ENCODE measurements around the gene NPIPA3.
"Not testable (repeated sequence)": the region's sequence is repeated elsewhere in the genome, so short reads cannot be mapped to it uniquely, and the experiment has no call there.

Gene NPIPA3

DNA sequence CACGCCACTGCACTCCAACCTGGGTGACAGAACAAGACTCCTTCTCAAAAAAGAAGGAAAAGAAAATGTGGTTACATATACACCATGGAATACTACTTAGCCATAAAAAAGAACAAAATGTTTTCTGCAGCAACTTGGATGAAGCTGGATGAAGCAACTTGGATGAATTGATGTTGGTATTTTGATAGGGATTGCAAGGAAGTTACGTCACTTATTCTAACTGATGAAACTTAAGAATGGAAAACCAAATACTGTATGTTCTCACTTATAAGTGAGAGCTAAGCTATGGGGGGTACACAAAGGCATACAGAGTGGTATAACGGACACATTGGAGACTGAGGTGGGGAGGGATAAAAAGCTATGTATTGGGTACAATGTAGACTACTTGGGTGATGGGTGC lies 26.6 kb upstream of the NPIPA3 start:
- no peak overlapping the region for H3K4me3 ChIP-seq (ENCODE audit: low read length)
- TF ChIP-seq, protein P1, sequence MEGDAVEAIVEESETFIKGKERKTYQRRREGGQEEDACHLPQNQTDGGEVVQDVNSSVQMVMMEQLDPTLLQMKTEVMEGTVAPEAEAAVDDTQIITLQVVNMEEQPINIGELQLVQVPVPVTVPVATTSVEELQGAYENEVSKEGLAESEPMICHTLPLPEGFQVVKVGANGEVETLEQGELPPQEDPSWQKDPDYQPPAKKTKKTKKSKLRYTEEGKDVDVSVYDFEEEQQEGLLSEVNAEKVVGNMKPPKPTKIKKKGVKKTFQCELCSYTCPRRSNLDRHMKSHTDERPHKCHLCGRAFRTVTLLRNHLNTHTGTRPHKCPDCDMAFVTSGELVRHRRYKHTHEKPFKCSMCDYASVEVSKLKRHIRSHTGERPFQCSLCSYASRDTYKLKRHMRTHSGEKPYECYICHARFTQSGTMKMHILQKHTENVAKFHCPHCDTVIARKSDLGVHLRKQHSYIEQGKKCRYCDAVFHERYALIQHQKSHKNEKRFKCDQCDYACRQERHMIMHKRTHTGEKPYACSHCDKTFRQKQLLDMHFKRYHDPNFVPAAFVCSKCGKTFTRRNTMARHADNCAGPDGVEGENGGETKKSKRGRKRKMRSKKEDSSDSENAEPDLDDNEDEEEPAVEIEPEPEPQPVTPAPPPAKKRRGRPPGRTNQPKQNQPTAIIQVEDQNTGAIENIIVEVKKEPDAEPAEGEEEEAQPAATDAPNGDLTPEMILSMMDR (IDR thresholded peaks at IDR 0.05; ENCODE audit: insufficient read depth, low read depth, low read length, missing control alignments), result no peak
- DNase-seq (ENCODE audit: low read depth), result no peak

DNA sequence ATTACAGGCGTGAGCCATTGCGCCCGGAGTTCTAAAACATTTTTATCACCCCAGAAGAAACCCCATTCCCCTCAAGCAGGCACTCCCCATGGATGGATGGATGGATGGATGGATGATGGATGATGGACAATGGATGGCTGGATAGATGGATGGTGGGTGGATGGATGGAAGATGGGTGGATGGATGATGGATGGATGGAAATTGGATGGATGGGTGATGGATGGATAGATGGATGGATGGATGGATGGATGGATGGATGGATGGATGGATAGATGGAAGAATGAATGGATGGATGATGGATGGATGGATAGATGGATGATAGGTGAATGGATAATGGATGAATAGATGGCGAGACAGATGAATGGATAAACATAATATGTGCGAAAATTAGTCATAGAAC lies 25.6 kb upstream of the NPIPA3 start:
- TF ChIP-seq, protein P1 (IDR thresholded peaks at IDR 0.05; ENCODE audit: insufficient read depth, low read depth, low read length, missing control alignments), result no peak
- no peak for DNase-seq (ENCODE audit: low read depth)
- H3K4me3 ChIP-seq (ENCODE audit: low read length), result no peak overlapping the region

DNA sequence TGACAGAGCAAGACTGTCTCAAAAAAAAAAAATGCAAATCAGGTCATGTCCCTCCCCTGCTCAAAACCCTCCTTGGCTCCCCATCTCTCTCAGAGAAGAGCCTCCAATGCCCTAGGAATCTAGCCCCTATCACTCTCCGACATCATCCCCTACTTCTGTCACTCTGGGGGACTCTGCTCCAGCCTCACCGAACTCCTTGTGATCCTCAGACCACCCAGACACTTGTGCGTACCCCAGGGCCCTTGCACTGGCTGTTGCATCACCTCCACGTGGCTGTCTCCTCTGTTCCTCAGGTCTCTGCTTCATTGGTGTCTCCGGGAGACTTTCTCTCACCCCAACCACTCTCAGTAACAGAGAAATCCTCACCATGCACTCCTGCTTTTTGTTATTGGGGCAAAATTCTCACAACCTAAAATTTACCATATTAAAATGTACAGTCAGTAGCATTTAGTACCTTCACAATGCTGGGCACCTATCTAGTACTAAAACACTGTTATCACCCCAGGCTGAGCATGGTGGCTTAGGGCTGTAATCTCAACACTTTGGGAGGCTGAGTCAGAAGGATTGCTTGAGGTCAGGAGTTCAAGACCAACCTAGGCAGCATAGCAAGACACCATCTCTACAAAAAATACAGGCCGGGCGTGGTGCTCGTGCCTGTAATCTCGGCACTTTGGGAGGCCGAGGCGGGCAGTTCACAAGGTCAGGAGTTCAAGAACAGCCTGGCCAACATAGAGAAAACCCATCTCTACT lies 24.3 kb upstream of the NPIPA3 start:
- H3K4me3 ChIP-seq (ENCODE audit: low read length), result no peak overlapping the region

DNA sequence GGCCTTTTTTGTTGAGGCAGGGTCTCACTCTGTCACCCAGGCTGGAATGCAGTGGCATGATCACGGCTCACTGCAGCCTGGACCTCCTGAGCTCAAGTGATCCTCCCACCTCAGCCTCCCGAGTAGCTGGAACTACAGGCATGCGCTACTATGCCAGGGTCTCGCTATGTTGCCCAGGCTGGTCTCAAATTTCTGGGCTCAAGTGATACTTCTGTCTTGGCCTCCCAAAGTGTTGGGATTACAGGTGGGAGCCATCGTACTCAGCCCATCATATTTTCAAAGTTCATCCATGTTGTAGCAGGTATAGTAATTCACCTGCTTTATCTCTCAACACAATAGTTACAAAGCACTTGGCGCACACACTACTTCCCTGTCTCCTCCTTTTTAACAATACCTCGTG lies 22.8 kb upstream of the NPIPA3 start:
- not testable (repeated sequence) for H3K4me3 ChIP-seq (ENCODE audit: low read length); DNase-seq (ENCODE audit: low read depth)

More for the DNA sequence above, 24.3 kb upstream of the NPIPA3 start:
- TF ChIP-seq, protein P1 (IDR thresholded peaks at IDR 0.05; ENCODE audit: insufficient read depth, low read depth, low read length, missing control alignments), result no peak
- DNase-seq (ENCODE audit: low read depth), result no peak

DNA sequence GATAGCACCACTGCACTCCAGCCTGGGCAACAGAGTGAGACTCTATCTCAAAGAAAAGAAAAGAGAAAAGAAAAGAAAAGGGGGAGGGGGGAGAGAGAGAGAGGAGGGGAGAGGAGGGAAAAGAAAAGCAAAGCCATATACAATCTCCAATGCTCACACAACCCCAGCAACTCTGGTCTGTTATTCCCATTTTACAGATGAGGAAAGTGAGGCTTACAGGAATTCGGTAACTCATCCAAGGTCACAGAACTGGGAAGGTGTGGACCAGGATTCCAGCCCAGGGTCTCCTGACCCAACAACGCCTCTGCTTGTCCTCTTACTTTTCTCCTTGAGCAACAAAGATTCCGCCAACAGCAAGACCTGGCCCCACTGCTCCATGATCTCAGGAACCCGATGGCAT lies 22.1 kb upstream of the NPIPA3 start:
- no peak overlapping the region for H3K4me3 ChIP-seq (ENCODE audit: low read length)
- DNase-seq (ENCODE audit: low read depth), result no peak
- TF ChIP-seq, protein P1 (IDR thresholded peaks at IDR 0.05; ENCODE audit: insufficient read depth, low read depth, low read length, missing control alignments), result no peak

DNA sequence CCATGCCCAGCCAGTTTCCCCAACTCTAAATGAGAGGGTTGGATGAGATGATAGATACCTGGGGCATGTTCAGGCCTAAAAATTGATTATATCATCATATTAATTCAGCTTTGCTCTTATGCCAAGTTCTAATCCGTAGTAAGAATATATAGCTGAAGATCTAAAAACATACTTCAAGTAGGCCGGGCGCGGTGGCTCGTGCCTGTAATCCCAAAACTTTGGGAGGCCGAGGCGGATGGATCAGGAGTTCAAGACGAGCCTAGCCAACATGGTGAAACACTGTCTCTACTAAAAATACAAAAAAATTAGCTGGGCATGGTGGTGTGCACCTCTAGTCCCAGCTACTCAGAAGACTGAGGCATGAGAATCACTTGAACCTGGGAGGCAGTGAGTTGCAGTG lies 21.1 kb upstream of the NPIPA3 start:
- no peak overlapping the region for H3K4me3 ChIP-seq (ENCODE audit: low read length)
- DNase-seq (ENCODE audit: low read depth), result no peak
- TF ChIP-seq, protein P1 (IDR thresholded peaks at IDR 0.05; ENCODE audit: insufficient read depth, low read depth, low read length, missing control alignments), result no peak

DNA sequence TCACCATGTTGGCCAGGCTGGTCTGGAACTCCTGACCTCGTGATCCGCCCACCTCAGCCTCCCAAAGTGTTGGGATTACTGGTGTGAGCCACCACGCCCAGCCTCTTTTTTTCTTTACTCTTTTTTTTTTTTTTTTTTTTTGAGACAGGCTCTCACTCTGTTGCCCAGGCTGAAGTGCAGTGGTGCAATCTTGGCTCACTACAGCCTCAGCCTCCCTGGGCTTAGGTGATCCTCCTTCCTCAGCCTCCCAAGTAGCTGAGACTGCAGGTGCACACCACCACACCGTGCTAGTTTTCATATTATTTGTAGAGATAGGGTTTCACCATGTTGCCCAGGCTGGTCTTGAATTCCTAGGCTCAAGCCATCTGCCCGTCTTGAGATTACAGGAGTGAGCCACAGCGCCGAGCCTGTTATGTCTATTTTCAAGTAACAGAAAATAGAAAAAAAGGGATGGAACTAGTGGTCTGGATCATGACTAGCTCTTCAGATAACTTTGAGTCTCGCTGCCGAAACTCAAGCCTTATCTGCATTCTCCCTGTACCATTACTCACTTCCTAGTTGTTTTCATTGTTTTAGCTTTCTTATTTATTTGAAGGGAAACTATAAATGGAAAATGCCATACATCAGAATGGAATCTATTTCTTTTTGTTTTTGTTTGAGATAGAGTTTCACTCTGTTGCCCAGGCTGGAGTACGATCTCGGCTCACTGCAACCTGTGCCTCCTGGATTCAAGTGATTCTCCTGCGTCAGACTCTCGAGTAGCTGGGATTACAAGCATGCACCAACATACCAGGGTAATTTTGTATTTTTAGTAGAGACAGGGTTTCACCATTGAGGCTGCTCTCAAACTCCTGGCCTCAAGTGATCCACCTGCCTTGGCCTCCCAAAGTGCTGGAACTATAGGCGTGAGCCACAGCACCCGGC lies 17.1 kb upstream of the NPIPA3 start:
- DNase-seq (ENCODE audit: low read depth), result not testable (repeated sequence)

DNA sequence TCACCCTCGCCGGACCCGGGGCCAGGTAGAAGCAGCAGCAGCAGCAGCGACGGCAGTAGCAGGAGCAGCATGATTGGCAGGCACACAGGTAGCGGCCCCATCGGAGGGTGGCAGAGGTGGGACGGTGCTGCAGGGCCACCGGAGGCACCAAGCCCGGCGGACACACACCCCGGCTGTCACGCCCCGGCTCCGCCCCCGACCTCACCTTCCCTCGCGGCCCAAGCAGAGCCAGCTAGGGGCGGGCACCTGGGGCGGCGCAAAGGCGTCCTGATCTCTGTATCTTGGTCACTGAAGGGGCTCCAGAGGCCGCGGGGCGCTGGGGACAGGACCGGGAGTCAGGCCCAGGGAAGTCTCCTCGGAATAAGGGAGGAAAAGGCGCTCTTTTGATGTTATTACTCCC lies 9.1 kb upstream of the NPIPA3 start, which contains the start of gene PLA2G10:
Gene PLA2G10, minus strand, starts transcription at position 180 of the 400 bp plus-strand sequence. Its CDS starts 79 bp downstream, at position 101.
- DNase-seq (ENCODE audit: low read depth), result not testable (repeated sequence)

More for the DNA sequence above, 17.1 kb upstream of the NPIPA3 start:
- not testable (repeated sequence) for H3K4me3 ChIP-seq (ENCODE audit: low read length)

DNA sequence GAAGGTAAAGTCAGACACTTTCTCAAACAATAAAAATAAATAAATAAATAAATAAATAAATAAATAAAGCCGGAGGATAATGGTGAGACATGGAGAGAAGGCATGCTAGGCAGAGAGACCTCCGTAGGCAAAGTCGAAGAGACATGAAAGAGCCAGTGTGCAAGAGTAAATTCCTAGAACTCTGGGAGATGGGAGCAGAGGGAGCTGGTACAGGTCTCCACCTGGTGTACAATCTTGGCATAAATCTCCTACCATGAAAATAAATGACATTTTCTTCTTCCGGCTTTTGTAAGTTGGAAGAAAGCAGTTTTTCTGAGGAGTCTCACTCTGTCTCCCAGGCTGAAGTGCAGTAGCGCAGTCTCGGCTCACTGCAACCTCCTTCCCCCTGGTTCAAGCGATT lies 1.4 kb upstream of the NPIPA3 start:
- not testable (repeated sequence) for H3K4me3 ChIP-seq (ENCODE audit: low read length); DNase-seq (ENCODE audit: low read depth)

More for the DNA sequence above, 9.1 kb upstream of the NPIPA3 start, which contains the start of gene PLA2G10:
- H3K4me3 ChIP-seq (ENCODE audit: low read length), result not testable (repeated sequence)

DNA sequence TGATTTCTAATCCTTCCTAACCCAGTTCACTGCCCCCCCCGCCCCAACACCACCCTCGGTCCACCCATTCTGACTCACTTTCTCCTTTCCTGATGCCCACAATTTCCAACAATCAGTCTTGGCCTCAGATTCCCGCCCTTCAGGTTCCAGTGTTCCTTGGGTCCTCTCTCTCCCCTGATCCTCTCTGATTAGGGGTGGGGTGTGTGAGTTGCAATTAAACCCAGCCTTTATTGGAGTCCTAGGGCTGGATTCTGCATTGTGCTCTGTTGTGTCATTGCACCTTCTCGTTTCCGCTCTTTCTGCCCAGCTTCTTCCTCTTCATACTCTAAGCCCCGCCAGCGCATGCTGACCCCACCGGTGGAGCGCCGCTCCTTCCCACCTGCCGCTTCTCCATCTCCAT lies 539 bp upstream of the NPIPA3 start:
- not testable (repeated sequence) for H3K4me3 ChIP-seq (ENCODE audit: low read length); DNase-seq (ENCODE audit: low read depth)

DNA sequence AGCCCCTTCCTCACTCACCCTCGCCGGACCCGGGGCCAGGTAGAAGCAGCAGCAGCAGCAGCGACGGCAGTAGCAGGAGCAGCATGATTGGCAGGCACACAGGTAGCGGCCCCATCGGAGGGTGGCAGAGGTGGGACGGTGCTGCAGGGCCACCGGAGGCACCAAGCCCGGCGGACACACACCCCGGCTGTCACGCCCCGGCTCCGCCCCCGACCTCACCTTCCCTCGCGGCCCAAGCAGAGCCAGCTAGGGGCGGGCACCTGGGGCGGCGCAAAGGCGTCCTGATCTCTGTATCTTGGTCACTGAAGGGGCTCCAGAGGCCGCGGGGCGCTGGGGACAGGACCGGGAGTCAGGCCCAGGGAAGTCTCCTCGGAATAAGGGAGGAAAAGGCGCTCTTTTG lies 30.0 kb downstream of the NPIPA3 start:
- not testable (repeated sequence) for DNase-seq (ENCODE audit: low read depth); H3K4me3 ChIP-seq (ENCODE audit: low read length)

DNA sequence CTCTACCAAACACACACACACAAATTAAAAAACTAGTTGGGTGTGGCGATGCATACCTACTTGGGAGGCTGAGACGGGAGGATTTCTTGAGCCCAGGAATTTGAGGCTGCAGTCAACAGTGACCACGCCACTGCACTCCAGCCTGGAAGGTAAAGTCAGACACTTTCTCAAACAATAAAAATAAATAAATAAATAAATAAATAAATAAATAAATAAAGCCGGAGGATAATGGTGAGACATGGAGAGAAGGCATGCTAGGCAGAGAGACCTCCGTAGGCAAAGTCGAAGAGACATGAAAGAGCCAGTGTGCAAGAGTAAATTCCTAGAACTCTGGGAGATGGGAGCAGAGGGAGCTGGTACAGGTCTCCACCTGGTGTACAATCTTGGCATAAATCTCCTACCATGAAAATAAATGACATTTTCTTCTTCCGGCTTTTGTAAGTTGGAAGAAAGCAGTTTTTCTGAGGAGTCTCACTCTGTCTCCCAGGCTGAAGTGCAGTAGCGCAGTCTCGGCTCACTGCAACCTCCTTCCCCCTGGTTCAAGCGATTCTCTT lies 37.7 kb downstream of the NPIPA3 start:
- DNase-seq (ENCODE audit: low read depth); H3K4me3 ChIP-seq (ENCODE audit: low read length): not testable (repeated sequence)

Data from epithelial cell of esophagus (primary cell).